Stimulated activated CD8-positive, alpha-beta memory T cell treated with anti-CD3 and anti-CD28 coated beads, Interleukin-12 subunit alpha, Interleukin-12 subunit beta, amount 100 ng/mL, for 24 hours (primary cell): Measurements from ENCODE around the gene BSND.

Experiments used
- DNase-seq: peaks from one replicate; pipeline ENCODE4 v3.0.0-alpha.2; 2020; ENCODE audit errors: extremely low read depth

BSND gene

GRCh38 chr1:54991939-54992338 lies 6.8 kb upstream of the BSND start:
- no peak for DNase-seq

GRCh38 chr1:54993140-54993539 lies 5.6 kb upstream of the BSND start:
- no peak for DNase-seq

DNA sequence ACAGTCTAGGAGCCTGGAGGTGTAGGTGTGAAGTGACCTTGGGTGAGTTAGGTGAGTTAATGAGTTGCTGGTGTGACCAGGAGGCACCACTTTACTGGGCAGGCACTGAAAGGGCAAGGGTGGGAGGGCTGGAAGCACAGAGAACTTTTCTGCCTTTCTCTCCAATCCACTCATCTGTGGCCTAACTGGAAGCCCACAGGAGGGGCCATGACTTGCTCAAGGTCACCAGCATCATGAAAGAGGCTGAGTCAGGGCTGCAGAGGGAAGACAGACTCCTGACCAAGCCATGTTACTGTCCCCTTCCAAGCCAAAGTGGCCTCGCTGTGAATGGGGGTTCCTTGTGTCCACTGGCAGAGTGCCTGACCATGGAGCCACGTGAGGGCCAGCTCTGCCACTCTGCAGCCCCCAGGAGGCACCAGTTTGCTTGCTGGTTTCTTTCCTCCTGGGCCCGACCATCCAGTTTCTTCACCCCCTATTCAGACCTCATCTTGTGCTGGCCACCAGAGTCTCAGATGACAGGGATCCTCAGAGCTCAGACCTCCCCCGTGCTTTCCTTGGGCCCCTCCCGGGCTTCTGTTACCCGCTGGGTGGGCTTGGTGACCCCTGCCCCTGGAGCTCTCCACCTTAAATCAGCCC lies 4.3 kb upstream of the BSND start:
- no peak for DNase-seq

GRCh38 chr1:54995013-54995760 lies 3.5 kb upstream of the BSND start:
- DNase-seq = no peak

GRCh38 chr1:54995835-54996234 lies 2.9 kb upstream of the BSND start:
- DNase-seq = no peak

DNA sequence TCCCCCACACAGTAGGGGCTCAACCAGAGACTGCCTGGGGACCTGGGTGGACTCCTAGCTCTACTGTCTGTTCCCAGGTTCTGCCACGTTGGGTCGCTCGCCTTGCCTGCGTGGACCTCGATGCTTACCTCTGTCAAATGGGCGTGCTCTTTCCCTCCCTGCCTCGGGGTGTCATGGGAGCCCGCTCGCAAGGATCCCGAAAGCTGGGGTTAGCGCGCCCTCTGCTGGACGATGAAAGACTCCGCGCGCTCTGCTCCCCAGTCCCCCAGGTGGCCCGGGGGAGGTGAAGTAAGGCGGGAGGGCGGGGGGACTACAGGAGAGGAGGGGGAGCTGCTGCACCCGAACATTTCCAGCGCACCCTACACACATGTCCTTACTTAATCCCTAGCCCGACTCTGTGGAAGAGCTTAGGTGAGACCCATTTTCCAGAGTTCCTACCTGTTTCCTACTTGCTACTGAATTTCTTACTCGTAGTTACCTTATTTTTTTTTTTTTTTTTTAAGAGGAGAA lies 2.3 kb upstream of the BSND start:
- peak; percentile 50 for DNase-seq

DNA sequence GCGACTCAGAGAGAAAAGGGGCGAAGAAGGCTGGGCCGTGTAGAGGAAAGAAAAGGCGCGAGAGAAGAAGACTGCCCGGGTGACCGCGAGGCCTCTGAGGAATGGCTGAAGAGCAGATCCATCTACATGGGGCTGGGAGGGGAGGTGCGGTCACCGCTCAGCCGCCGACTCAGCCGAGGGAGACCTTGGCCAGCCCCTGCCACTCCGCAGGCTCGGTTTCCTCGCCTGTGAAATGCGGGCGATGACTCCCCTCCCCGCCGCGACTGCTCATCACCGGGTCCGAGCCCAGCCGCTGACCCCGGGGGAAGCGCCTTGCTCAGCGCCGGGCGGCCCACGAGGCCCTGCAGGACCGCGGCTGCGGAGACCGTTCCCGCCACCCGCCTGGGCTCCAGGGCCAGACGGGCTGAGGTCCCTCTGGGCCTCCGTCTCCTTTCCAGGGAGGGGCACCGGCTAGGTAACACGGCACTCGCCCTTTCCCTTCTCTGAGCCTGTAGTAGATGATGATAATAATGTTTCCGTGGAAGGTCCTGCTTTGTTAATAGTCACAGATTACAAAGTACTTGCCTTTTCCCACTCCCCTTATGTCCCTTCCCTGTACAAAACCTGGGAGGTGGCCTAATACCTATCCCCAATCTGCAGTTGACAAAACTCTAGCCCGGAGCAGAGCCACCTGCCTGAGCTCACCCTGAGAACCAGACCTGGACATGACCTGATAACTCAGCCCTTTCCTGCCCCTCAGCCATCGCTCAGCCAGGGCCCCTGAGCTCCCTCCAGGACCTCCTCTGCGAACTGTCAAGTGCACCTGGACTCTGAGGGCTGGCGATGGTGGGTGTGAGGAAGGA lies 1.6 kb upstream of the BSND start:
- DNase-seq = no peak

GRCh38 chr1:54997711-54997986 lies 1.1 kb upstream of the BSND start:
- DNase-seq = no peak

- DNase-seq = no peak
Observed at GRCh38 chr1:54998100-54998499, 633 bp upstream of the BSND start.

- no peak for DNase-seq
Observed at GRCh38 chr1:55000110-55001085, 1.7 kb downstream of the BSND start.

DNA sequence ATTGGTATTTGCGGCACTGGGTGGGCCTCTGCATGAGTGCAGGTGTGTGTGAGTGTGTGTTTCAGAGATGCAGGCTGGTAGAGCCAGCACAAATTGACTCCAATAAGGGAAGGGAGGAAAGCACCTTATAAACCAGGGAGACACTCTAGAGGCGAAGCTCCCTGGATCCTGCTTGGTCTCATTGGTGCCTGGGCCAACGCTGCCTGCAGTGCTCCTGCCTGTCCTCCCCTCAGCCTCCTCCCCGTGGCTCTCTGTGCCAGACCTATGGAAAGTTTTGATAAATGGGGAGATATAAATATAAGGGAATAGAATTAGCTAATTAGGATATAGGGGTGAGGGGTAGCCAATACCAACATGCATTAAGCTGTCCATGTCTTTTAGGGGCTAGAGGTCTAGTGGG lies 2.6 kb downstream of the BSND start:
- DNase-seq = no peak

GRCh38 chr1:55002686-55003085 lies 4.0 kb downstream of the BSND start:
- no peak for DNase-seq

GRCh38 chr1:55005351-55006140 lies 6.8 kb downstream of the BSND start:
- DNase-seq = no peak

- no peak for DNase-seq
Observed at GRCh38 chr1:55006931-55007330, 8.2 kb downstream of the BSND start.

DNA sequence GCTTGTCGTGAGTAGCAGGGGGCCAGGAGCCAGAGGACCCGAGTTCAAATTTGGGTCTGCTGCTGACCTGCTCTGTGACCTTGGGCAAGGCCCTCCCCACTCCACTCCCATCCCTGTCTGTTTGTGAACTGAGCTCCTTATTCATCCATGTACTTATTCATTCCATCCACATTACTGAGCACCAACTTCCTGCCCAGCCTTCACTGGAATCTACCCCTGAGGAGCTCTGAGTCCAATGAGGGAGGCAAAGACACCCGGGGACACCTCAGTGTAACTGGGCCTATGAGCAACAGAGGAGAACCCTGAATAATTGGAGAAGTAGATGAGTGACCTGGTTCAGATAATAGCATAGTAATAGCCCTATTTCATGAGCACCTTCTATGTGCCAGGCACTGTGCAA lies 8.9 kb downstream of the BSND start:
- DNase-seq = no peak

DNA sequence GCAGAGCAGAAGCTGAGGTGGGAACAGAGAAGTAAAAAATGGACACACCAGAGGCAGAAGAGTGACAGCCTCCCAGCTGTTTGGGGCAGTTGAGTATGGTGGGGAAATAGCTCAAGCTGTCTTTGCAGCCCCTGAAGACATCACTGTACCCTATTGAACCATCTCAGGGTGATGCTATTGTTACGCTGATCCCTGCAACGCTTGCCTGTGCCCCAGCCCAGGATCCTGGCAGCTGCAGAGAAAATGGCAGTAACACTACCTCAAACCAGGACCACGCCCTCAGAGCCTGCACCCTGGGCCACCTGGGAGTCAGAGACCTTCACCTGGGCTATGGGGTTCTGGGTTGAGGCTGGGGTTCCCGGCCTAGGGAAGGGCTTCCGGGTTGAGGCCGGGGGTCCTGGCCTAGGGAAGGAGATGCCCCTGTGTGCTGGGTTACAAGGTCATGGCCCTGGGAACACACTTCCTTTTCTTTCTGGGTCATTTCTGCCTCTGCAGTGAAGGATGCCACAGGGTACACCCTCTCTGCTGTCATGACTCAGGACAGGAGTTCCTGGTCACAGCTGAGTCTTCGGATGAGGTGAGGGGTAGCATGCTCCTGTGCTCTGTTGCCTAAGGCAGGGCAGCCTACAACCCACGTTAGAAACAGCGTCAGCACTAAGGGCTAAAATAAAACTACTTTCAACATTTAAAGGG lies 11.6 kb downstream of the BSND start:
- DNase-seq = no peak

DNA sequence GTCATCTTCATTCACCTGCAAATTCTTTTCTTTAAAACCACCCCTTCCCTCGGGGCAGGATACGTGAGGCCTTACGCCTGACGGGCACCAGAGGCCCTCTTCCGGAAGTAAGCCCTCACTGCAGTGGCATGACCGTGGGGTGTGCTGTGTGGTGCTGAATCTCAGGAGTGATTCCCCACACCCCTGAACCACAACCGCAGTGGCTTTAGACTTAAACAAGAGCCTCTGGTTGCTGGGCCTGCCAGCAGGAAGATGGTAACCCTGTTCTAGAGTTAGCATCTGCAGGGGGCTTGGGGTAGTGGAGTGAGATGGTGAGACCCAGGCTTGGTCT lies 12.1 kb downstream of the BSND start:
- no peak for DNase-seq

GRCh38 chr1:55012661-55013060 lies 13.9 kb downstream of the BSND start:
- DNase-seq = no peak

DNA sequence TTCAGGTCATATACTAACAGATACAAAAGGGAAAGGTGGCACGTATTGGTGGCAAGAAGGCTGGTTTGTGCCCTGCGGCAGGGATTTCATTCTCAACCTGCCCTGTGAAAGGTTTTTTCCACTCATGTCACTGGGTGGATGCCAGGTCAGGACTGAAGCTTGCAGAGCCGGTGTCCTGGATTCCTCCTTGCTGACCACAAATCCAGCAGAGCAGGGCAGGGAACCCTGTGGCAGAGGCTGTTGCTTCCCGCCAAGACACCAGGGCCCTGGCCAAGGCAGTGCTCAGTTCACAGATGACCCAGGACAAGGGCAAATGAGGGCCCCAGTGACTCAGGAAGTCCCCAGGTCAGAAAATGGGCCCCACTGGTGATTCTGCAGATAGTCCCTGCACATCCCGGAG lies 16.4 kb downstream of the BSND start:
- no peak for DNase-seq
